ENCODE results near the gene FAM124A.

DNA sequence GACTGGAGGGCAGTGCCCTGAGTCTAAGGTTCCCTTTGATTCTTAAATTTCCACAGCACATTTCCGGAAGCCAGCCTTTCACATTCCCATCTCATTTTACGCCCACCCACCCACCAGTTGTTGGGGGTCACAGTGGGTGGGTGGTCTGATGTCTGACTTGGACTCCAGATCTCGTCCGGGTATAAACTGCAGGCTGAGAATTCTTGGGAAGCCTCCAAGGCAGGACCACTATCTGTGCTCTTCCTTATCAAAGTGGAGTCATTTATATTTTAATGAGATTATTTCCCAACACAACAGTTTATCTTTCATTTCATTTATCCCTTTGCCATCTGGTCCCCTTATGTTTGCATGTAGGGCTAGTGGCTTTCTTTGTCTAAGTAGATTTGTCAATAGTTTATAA lies 3.6 kb upstream of the FAM124A start:
- TF ChIP-seq MXI1 (IDR thresholded peaks at IDR 0.05; ENCODE audit: low read depth, low read length) (no peak), NFYB (IDR thresholded peaks at IDR 0.05; ENCODE audit: insufficient read depth, low read depth, low read length) (no peak), CHD2 (IDR thresholded peaks at IDR 0.05; ENCODE audit: borderline replicate concordance, low read depth, low read length) (no peak), POLR2A (IDR thresholded peaks at IDR 0.05; ENCODE audit: low read depth, low read length) (no peak), RAD21 (IDR thresholded peaks at IDR 0.05; ENCODE audit: insufficient read depth, low read depth, low read length) (no peak), BHLHE40 (IDR thresholded peaks at IDR 0.05; ENCODE audit: borderline replicate concordance in 1 of 2, low read depth in 2 of 2, low read length in 1 of 2) (no peak), EZH2 (IDR thresholded peaks at IDR 0.05; ENCODE audit: borderline replicate concordance, control insufficient read depth, low read depth, low read length) (no peak), POLR2AphosphoS5 (IDR thresholded peaks at IDR 0.05; ENCODE audit: low read length) (no peak), JUNB (IDR thresholded peaks at IDR 0.05) (no peak)
- TF ChIP-seq, protein P1, sequence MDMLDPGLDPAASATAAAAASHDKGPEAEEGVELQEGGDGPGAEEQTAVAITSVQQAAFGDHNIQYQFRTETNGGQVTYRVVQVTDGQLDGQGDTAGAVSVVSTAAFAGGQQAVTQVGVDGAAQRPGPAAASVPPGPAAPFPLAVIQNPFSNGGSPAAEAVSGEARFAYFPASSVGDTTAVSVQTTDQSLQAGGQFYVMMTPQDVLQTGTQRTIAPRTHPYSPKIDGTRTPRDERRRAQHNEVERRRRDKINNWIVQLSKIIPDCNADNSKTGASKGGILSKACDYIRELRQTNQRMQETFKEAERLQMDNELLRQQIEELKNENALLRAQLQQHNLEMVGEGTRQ (IDR thresholded peaks at IDR 0.05; ENCODE audit: borderline replicate concordance, low read depth, low read length), result no peak

Measured in GM12878 (cell line).